DND-41 (cell line): ENCODE results near the gene SPEG.

Source experiments
- ATAC-seq: fragments of 200-7000 bp; cut with Tn5 transposase; 3 replicates; pipeline ENCODE4 v1.9.1; 2021; ENCODE audit warnings: low read depth; ENCODE audit not compliant: insufficient read depth
- DNase-seq: peaks from one replicate; pipeline ENCODE4 v3.0.0-alpha.2; 2020
- H2AFZ ChIP-seq: 2 replicates; pipeline ENCODE4 v1.6.0; 2012; ENCODE audit warnings: low read depth, low read length
- H3K27ac ChIP-seq: 2 replicates; pipeline ENCODE4 v1.5.1; 2012; ENCODE audit warnings: low read length, inconsistent platforms
- H3K27me3 ChIP-seq: fragments of 200-600 bp; sonication (generic); 2 replicates; pipeline ENCODE4 v1.6.0; 2012; ENCODE audit warnings: low read length, mild to moderate bottlenecking, inconsistent platforms; ENCODE audit not compliant: insufficient read depth, poor library complexity
- H3K36me3 ChIP-seq: 2 replicates; pipeline ENCODE4 v1.5.1; 2012; ENCODE audit warnings: low read length, inconsistent platforms; ENCODE audit not compliant: insufficient read depth
- H3K4me1 ChIP-seq: 2 replicates; pipeline ENCODE4 v1.5.1; 2012; ENCODE audit warnings: mild to moderate bottlenecking, low read length; ENCODE audit not compliant: insufficient read depth
- H3K4me2 ChIP-seq: 2 replicates; pipeline ENCODE4 v1.6.0; 2012; ENCODE audit warnings: mild to moderate bottlenecking, moderate library complexity, low read length, inconsistent platforms; ENCODE audit not compliant: insufficient read depth
- H3K4me3 ChIP-seq, 2 experiments: fragments of 200-600 bp in 1 of 2; shearing (Covaris generic) in 1 of 2; 2 replicates each; pipeline ENCODE4 v1.5.1; 2012 to 2016; ENCODE audit warnings: inconsistent platforms in 2 of 2, low read length in 2 of 2, mild to moderate bottlenecking in 2 of 2, low read depth in 1 of 2, moderate library complexity in 1 of 2
- H3K79me2 ChIP-seq: 2 replicates; pipeline ENCODE4 v1.6.0; 2012; ENCODE audit warnings: low read length, inconsistent platforms; ENCODE audit not compliant: insufficient read depth
- H3K9ac ChIP-seq: 2 replicates; pipeline ENCODE4 v1.6.0; 2012; ENCODE audit warnings: low read depth, mild to moderate bottlenecking, inconsistent platforms, low read length, moderate library complexity
- H3K9me3 ChIP-seq: 2 replicates; pipeline ENCODE4 v1.5.1; 2012; ENCODE audit warnings: low read length, moderate library complexity, mild to moderate bottlenecking, inconsistent platforms; ENCODE audit not compliant: insufficient read depth, severe bottlenecking
- H4K20me1 ChIP-seq: 2 replicates; pipeline ENCODE4 v1.6.0; 2012; ENCODE audit warnings: low read length; ENCODE audit not compliant: insufficient read depth
- EZH2 ChIP-seq: IDR thresholded peaks from 3 replicates; pipeline ENCODE4 v1.6.1; 2012; ENCODE audit warnings: borderline replicate concordance, low read depth, mild to moderate bottlenecking, moderate library complexity, low read length, inconsistent platforms; ENCODE audit not compliant: severe bottlenecking
- TF ChIP-seq, protein P1 (sequence below): IDR thresholded peaks from 2 replicates; pipeline ENCODE4 v1.5.1; 2012; ENCODE audit warnings: borderline replicate concordance, low read length, moderate library complexity, mild to moderate bottlenecking; ENCODE audit not compliant: poor library complexity, severe bottlenecking; ENCODE audit errors: extremely low read depth

The SPEG gene

GRCh38 chr2:219520079-219520478 lies 85.4 kb downstream of the SPEG start:
- H2AFZ ChIP-seq = no peak overlapping the region

GRCh38 chr2:219521066-219521880 lies 86.6 kb downstream of the SPEG start:
- Histone ChIP-seq H3K27me3 (peaks cover 39% of the 10 kb centered on the region), H3K27ac (no peak overlapping the region), H2AFZ (peak overlapping the region; percentile 31), H3K9ac (no peak overlapping the region), H3K79me2 (no peaks in the 10 kb centered on the region), H3K4me1 (peaks cover 8% of the 10 kb centered on the region), H4K20me1 (no peaks in the 10 kb centered on the region), H3K4me3 (no peak overlapping the region), H3K9me3 (no peaks in the 10 kb centered on the region), H3K4me2 (peak overlapping the region; percentile 53), H3K36me3 (no peaks in the 10 kb centered on the region)
- peak; percentile 86 for ATAC-seq
- TF ChIP-seq EZH2 = no peak
- TF ChIP-seq, protein P1, sequence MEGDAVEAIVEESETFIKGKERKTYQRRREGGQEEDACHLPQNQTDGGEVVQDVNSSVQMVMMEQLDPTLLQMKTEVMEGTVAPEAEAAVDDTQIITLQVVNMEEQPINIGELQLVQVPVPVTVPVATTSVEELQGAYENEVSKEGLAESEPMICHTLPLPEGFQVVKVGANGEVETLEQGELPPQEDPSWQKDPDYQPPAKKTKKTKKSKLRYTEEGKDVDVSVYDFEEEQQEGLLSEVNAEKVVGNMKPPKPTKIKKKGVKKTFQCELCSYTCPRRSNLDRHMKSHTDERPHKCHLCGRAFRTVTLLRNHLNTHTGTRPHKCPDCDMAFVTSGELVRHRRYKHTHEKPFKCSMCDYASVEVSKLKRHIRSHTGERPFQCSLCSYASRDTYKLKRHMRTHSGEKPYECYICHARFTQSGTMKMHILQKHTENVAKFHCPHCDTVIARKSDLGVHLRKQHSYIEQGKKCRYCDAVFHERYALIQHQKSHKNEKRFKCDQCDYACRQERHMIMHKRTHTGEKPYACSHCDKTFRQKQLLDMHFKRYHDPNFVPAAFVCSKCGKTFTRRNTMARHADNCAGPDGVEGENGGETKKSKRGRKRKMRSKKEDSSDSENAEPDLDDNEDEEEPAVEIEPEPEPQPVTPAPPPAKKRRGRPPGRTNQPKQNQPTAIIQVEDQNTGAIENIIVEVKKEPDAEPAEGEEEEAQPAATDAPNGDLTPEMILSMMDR = peak; percentile 74
- DNase-seq = peak; percentile 55

More at GRCh38 chr2:219520079-219520478, 85.4 kb downstream of the SPEG start:
- Histone ChIP-seq H3K4me2 (no peak overlapping the region), H3K36me3 (no peaks in the 10 kb centered on the region), H3K27ac (no peak overlapping the region), H3K9me3 (no peaks in the 10 kb centered on the region), H3K4me3 (no peak overlapping the region), H3K9ac (no peak overlapping the region), H3K27me3 (peaks cover 31% of the 10 kb centered on the region), H3K79me2 (no peaks in the 10 kb centered on the region), H4K20me1 (no peaks in the 10 kb centered on the region; the same call in 1 of the 2 replicates), H3K4me1 (peaks cover 8% of the 10 kb centered on the region)
- TF ChIP-seq EZH2 = no peak
- TF ChIP-seq, protein P1 = no peak
- DNase-seq (no peak), ATAC-seq (no peak)

- Histone ChIP-seq H3K4me2 (no peak overlapping the region), H3K27me3 (peaks cover 45% of the 10 kb centered on the region), H4K20me1 (peaks cover 9% of the 10 kb centered on the region), H3K79me2 (no peaks in the 10 kb centered on the region), H3K27ac (no peak overlapping the region), H3K9me3 (no peaks in the 10 kb centered on the region), H2AFZ (no peak overlapping the region), H3K4me1 (peaks cover 8% of the 10 kb centered on the region), H3K4me3 (no peak overlapping the region), H3K36me3 (no peaks in the 10 kb centered on the region), H3K9ac (no peak overlapping the region)
- DNase-seq (no peak), ATAC-seq (no peak)
- TF ChIP-seq, protein P1 = no peak
- no peak for TF ChIP-seq EZH2
These were observed 87.7 kb downstream of the SPEG start for GRCh38 chr2:219522111-219523030.
